Testis (tissue), 3 donors: Measurements from ENCODE around the gene PPP6R2. TPM values are rescaled to one million over a fixed set of nuclear protein-coding genes. Genes with fewer than 3 reads are reported as not detected.
"Not testable (repeated sequence)": the region's sequence is repeated elsewhere in the genome, so short reads cannot be mapped to it uniquely, and the experiment has no call there.

Experiments
- DNase-seq: peaks from one replicate; pipeline ENCODE4 v3.0.0-alpha.2; 2019
- H3K27ac ChIP-seq, 2 donors: fragments of 200-600 bp; sonication (generic); one replicate each; pipeline ENCODE4 v1.5.1; 2019
- H3K27me3 ChIP-seq: fragments of 200-600 bp; sonication (generic); one replicate; pipeline ENCODE4 v1.5.1; 2019
- H3K36me3 ChIP-seq: fragments of 200-600 bp; sonication (generic); one replicate; pipeline ENCODE4 v1.5.1; 2017; ENCODE audit warnings: low read depth; ENCODE audit errors: missing control alignments
- H3K4me1 ChIP-seq: fragments of 200-600 bp; sonication (generic); one replicate; pipeline ENCODE4 v1.5.1; 2019
- H3K4me3 ChIP-seq, 2 donors: fragments of 200-600 bp; sonication (generic); one replicate each; pipeline ENCODE4 v1.5.1; 2017 to 2019
- H3K9me3 ChIP-seq: fragments of 200-600 bp; sonication (generic); one replicate; pipeline ENCODE4 v1.5.1; 2017
- POLR2A ChIP-seq: fragments of 450-650 bp; IDR thresholded peaks from one replicate; pipeline ENCODE4 v1.6.1; 2017; ENCODE audit warnings: antibody characterized with exemption, mild to moderate bottlenecking, moderate library complexity
- WGBS, 2 donors: methylation state at CpG; one replicate each; pipeline ENCODE4 v1.1.5; 2018; 5-methylcytosine and 5-hydroxymethylcytosine counted together
- intact Hi-C: fragments of 100-400 bp; cut with DNase I; formaldehyde crosslinking; loops from one replicate; pipeline ENCODE4 v1.15.1; 2023; ENCODE audit warnings: low total_unique reads
- polyA plus RNA-seq: library from polyadenylated mRNA; stranded (reverse); fragments of 350-450 nt; fragmentation: Illumina TruSeq; extraction: RNeasy Lipid Tissue Mini Kit (QIAGEN cat#74804); gene quantifications from one replicate; pipeline ENCODE4 v1.2.3, GENCODE V29; 2014; ENCODE audit warnings: low read depth, low replicate concordance; ENCODE audit not compliant: insufficient read depth
- total RNA-seq, 2 donors: library from RNA; depleted of rRNA; stranded (reverse); fragments of >200 nt; gene quantifications; one replicate each; pipeline ENCODE4 v1.2.3, GENCODE V29; 2016
- TF ChIP-seq, protein P1 (sequence below), 3 experiments: fragments of 450-650 bp in 2 of 3; fragments of 200-600 bp in 1 of 3; sonication (generic) in 1 of 3; IDR thresholded peaks; one replicate each; pipeline ENCODE4 v1.5.1; 2016 to 2019; ENCODE audit warnings: antibody characterized with exemption in 3 of 3, mild to moderate bottlenecking in 2 of 3, moderate library complexity in 1 of 3

PPP6R2 gene
- total and polyA plus RNA-seq, 3 donors from 2014 or later = 123 to 142 (median 138) TPM

DNA sequence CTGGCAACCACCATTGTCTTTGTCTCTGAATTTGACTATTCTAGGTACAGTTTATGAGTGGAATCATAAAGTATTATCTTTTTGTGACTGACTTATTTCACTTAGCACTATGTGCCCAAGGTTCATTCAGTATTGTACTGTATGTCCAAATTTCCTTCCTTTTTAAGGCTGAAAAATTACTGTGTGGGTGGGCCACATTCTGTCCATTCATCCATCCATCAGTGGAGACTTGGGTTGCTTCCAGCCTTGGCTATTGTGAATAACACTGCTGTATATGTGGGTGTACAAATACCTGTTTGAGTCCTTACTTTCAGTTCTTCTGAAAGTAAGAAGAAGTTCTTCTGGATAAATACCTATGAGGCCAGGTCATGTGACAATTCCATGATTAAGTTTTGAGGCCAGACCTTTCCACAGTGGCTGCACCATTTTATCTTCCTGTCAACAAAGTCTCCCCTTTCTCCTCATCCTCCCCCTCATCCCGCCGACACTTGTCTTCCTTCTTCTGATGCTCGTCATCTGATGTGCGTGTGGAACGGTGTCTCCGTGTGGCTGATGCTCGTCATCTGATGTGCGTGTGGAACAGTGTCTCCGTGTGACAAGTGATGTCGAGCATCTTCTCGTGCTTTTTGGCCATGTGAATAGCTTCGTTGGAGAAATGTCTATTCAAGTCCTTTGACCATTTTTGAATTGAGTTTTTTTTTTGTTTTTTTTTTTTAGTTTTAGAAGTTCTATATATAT is 82.2 kb downstream of the PPP6R2 start:
- Histone ChIP-seq H3K4me1 (no peaks in the 10 kb centered on the region), H3K36me3 (no peaks in the 10 kb centered on the region), H3K9me3 (no peaks in the 10 kb centered on the region), H3K27me3 (no peaks in the 10 kb centered on the region), H3K27ac (no peak overlapping the region), H3K4me3 (no peak overlapping the region)
- WGBS, 2 donors = 93 to 94% methylated on average over 12 of the region's 12 CpGs
- TF ChIP-seq, protein P1, sequence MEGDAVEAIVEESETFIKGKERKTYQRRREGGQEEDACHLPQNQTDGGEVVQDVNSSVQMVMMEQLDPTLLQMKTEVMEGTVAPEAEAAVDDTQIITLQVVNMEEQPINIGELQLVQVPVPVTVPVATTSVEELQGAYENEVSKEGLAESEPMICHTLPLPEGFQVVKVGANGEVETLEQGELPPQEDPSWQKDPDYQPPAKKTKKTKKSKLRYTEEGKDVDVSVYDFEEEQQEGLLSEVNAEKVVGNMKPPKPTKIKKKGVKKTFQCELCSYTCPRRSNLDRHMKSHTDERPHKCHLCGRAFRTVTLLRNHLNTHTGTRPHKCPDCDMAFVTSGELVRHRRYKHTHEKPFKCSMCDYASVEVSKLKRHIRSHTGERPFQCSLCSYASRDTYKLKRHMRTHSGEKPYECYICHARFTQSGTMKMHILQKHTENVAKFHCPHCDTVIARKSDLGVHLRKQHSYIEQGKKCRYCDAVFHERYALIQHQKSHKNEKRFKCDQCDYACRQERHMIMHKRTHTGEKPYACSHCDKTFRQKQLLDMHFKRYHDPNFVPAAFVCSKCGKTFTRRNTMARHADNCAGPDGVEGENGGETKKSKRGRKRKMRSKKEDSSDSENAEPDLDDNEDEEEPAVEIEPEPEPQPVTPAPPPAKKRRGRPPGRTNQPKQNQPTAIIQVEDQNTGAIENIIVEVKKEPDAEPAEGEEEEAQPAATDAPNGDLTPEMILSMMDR (IDR thresholded peaks at IDR 0.05) = no peak
- intact Hi-C loops = no loop called here
- DNase-seq = no peak

DNA sequence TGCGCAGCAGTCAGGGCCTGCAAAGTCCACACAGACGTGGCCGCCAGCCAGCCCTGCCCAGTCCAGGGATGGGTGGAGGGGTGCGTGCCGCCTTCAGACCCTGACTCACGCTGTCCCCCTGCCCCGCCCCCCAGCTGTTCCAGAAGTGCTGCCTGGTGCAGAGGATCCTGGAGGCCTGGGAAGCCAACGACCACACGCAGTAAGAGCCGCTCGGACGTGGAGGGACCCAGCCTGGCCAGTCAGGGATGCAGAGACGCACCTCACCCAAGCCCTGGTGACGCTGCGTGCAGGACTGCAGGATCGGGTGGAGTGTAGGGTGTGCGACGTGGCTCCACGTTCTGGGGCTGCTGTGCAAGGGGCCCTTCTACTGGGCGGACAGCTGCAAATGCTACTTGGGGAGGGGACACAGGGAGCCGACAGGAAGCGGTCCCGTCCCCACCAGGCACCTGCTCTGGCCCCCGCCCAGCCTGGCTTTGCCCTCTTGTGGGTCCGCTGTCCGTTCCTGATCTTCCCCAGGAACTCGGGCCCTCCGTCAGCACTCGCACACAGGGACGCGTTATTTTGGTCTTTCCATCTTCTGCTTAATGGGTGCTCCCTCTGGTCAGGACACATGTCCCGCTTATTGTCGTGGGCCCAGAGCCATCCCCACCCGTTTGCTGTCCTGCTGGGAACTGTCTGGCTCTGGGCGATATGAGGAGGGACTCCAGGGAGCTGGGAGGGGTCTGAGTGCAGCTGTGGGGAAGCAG is 89.2 kb downstream of the PPP6R2 start:
- H3K4me1 ChIP-seq = no peaks in the 10 kb centered on the region
- DNase-seq = no peak
- WGBS, 2 donors = 93 to 94% methylated on average over 25 to 30 of the region's 35 CpGs
- no peaks in the 10 kb centered on the region for H3K36me3 ChIP-seq
- H3K4me3 ChIP-seq = no peak overlapping the region
- intact Hi-C loops = no loop called here
- no peaks in the 10 kb centered on the region for H3K9me3 ChIP-seq
- H3K27me3 ChIP-seq = no peaks in the 10 kb centered on the region
- TF ChIP-seq POLR2A = no peak
- TF ChIP-seq, protein P1 (IDR thresholded peaks at IDR 0.05) = no peak
- no peak overlapping the region for H3K27ac ChIP-seq

DNA sequence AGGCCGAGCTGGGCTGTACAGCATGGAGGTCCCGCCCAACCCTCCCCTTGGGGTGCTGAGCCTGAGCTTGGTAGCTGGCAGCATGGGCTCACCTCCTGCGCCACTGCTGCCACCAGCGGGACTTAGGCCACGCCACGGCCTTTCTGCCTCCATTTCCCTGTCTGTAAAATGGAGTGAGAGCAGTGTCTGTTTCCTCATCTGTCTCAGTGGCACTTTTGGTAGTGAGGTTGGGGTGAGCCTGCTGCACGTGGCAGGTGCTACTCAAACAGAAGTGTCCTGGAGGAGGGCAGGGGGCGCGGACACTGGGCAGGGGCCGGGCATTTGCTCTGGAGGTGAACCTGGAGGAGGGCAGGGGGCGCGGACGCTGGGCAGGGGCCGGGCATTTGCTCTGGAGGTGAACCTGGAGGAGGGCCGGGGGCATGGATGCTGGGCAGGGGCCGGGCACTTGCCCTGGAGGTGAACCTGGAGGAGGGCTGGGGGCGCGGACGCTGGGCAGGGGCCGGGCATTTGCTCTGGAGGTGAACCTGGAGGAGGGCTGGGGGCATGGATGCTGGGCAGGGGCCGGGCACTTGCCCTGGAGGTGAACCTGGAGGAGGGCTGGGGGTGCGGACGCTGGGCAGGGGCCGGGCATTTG is 89.9 kb downstream of the PPP6R2 start:
- H3K4me1 ChIP-seq, H3K27ac ChIP-seq, H3K9me3 ChIP-seq, H3K27me3 ChIP-seq, intact Hi-C loops, DNase-seq, H3K36me3 ChIP-seq, H3K4me3 ChIP-seq: not testable (repeated sequence)
- 90 to 93% methylated on average over 13 to 14 of the region's 24 CpGs for WGBS, 2 donors

DNA sequence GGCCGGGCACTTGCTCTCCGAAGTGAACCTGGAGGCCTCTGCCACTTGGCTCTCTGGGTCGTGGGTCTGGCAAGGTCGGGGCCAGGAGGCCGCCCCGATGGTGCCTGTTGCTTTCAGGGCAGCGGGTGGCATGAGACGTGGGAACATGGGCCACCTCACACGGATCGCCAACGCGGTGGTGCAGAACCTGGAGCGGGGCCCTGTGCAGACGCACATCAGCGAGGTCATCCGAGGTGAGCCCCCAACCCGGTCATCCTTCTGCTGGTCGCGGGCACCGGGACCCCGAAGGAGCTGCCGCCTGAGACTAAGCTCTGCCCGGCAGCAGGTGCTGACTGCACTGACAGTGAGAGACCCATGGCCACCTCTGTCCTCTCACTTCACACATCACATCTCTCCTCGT is 91.7 kb downstream of the PPP6R2 start:
- Histone ChIP-seq H3K27me3 (no peaks in the 10 kb centered on the region), H3K4me1 (no peaks in the 10 kb centered on the region), H3K27ac (no peak overlapping the region), H3K4me3 (no peak overlapping the region), H3K36me3 (no peaks in the 10 kb centered on the region), H3K9me3 (no peaks in the 10 kb centered on the region)
- intact Hi-C loops = no loop called here
- no peak for DNase-seq
- TF ChIP-seq POLR2A = no peak
- TF ChIP-seq, protein P1 (IDR thresholded peaks at IDR 0.05) = no peak
- 79 to 81% methylated on average over 10 to 15 of the region's 24 CpGs for WGBS, 2 donors

DNA sequence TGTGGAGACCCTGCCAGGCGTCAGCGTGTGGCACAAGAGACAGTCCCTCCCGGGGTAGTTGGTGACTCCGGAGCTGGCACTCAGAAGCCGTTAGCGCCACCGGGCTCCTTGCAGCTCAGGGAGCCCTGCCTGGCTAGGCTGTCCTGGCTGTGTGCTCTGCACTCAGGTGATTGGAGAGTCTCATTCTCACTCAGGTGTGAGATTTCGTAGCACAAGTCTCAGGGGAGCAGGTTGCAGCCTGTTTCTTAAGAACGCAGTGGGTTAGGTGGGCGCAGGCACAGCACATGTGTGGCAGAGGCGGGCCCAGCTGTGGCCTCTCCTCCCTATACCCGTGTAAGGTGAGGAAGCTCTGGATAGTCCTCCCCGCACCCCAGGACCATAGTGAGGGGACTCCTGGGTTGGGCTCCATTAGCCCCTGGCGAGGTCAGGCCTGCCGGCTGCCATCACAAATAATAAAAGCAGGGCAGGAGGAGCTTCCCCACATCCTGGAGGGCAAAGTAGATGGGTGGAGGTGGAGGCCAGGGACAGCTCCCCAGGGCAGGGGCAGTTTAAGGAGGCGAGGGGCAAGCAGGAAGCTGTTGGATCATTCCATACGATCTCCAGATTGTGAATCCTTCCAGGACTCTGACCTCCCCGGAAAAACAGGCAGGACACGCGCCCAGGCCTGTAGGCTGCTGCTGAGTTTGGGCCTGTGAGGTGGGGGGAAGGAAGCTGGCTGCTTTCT is 92.3 kb downstream of the PPP6R2 start:
- TF ChIP-seq, protein P1 (IDR thresholded peaks at IDR 0.05) = no peak
- no peak for TF ChIP-seq POLR2A
- Histone ChIP-seq H3K36me3 (no peaks in the 10 kb centered on the region), H3K4me1 (no peaks in the 10 kb centered on the region), H3K27ac (no peak overlapping the region), H3K27me3 (no peaks in the 10 kb centered on the region), H3K9me3 (no peaks in the 10 kb centered on the region), H3K4me3 (no peak overlapping the region)
- DNase-seq = no peak
- intact Hi-C loops = no loop called here
- 78 to 88% methylated on average over 6 to 20 of the region's 20 CpGs for WGBS, 2 donors
